ENCODE results near the gene CDH18.
"Not testable (repeated sequence)": the region's sequence is repeated elsewhere in the genome, so short reads cannot be mapped to it uniquely, and the experiment has no call there.

CDH18 gene

DNA sequence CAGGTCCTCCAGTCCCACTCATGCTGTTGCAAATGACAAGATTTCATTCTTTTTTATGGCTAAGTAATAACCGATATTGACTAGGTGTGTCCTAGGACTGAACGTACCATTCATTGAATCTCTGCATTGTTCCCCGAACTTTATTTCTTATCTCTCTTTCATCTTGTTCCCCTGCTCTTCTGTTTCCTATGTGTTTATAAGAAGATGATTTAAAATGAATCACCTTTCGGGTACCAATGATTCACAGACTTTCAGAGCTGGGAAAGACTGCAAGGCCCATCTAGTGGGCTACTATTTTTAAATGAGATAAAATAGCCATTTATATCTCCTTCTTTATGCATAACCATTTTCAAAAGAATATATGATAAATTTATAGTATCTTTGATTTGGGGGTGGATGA lies 133.0 kb downstream of the CDH18 start:
- DNase-seq: no peak

DNA sequence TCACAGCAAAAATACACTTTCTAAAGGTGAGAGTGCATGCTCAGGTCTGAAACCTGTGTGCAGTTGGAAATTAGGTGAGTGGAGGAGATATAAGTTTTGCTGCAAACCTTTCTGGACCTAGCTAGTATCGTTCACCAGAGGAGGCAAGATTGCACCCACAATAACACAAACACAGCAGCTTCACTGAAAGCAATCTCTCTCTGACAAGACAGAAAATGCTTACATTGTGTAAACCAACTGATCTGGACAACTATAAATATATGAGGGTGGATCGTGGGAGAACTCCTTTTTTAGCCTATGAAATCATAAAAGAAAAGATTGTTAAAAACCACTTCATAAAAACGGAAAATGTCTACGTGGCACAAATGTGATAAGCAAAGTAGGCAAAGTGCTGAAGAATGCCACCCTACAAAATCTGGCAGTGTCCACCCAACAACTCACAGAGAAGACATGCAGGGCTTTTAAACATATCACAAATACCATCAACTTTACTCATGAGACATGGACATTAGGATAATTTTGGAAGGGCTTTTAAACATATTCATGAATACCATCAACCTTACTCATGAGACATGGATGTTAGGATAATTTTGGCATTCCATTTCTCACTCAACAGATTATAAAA lies 134.3 kb downstream of the CDH18 start:
- DNase-seq: no peak

DNA sequence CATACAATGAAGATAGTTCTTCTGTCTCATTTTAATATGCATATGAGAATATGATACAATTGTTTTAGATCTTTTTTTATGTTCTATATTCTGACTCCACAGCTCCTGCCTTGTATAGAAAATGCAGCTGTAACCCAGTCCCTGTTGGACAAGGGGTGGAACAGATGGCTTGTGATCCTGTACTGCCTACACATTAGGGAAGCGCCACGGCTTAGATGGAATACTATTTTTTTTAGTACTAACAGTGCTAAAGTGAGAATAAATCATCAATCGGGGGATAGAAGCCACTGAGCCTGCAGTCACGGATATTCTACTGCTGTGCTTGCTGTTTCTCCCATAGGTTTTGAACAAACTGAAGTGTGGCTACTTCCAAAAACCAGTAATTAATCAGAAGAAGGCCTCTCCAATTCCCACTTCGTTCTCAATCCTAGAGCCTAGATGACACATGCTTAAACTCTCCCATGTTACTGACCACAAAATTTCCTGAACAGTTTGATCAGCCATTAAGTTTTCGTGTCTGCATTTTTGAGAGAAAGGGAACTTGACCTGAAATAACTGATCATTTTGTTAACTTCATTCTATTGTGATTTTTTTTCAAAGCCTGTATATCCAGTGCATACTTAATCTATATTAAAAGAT lies 150.3 kb downstream of the CDH18 start:
- DNase-seq: no peak

- DNase-seq: no peak
Measured at GRCh38 chr5:19835442-19835841, 152.6 kb downstream of the CDH18 start.

DNA sequence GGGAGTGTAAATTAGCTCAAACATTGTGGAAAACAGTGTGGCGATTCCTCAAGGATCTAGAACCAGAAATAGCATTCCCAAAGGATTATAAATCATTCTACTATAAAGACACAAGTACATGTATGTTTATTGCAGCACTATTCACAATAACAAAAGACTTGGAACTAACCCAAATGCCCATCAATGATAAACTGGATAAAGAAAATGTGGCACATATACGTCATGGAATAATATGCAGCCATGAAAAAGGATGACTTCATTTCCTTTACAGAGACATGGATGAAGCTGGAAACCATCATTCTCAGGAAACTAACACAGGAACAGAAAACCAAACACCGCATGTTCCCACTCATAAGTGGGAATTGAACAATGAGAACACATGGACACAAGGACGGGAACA lies 175.3 kb downstream of the CDH18 start:
- not testable (repeated sequence) for DNase-seq

GRCh38 chr5:19806756-19807155 lies 181.2 kb downstream of the CDH18 start:
- DNase-seq: no peak

GRCh38 chr5:19802686-19803085 lies 185.3 kb downstream of the CDH18 start:
- DNase-seq: no peak

DNA sequence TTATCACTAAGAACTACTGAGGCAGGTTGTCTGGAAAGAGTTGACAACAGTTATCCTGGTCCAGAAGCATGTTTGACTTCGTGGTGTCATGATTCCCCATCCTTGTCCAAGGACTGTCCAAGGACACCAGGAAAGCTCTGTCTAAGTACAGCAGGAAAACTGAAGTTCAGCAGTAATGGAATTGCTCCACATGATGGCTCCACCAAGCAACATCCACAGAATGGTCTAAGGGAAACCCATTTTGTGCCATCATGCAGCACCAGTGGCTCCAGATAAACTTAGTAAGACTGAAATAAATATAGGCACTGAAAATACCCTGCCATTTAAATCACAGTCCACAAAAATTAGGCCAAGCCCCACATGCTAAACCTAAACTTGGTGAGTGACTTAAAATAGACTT lies 192.8 kb downstream of the CDH18 start:
- no peak for DNase-seq

GRCh38 chr5:19790829-19791466 lies 197.1 kb downstream of the CDH18 start:
- DNase-seq: no peak

GRCh38 chr5:19782566-19782965 lies 205.4 kb downstream of the CDH18 start:
- DNase-seq: no peak

DNA sequence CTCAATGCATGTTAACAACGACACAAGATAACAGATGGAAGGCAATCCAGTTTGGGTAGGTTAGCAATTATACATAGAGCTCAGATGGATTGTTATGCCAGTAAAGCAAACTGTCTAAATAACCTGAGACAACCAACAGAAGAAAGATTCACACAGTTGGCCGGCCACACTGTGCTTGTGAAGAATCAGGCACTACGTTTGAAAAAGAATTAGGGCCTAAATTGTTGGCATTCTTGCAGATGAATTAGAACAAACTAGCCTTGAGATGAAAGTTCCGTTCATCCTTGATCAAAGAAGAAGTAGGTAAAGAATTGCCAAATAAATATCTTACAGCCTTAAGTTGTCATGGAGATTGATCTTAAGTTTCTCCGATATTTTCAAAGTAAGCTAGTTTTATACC lies 210.6 kb downstream of the CDH18 start:
- DNase-seq: no peak

DNA sequence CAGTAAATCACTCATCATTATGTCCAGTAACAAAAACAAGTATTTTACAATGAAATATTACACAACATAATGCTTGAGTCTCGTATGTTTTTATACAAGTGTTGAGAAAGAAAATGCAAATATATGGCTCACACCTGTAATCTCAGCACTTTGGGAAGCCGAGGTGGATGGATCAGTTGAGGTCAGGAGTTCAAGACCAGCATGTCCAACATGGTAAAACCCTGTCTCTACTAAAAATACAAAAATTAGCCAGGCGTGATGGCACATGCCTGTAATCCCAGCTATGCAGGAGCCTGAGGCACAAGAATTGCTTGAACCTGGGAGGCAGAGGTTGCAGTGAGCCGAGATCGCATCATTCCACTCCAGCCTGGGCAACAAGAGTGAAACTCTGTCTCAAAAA lies 211.1 kb downstream of the CDH18 start:
- DNase-seq: not testable (repeated sequence)

GRCh38 chr5:19771174-19771835 lies 216.7 kb downstream of the CDH18 start:
- DNase-seq: no peak

DNA sequence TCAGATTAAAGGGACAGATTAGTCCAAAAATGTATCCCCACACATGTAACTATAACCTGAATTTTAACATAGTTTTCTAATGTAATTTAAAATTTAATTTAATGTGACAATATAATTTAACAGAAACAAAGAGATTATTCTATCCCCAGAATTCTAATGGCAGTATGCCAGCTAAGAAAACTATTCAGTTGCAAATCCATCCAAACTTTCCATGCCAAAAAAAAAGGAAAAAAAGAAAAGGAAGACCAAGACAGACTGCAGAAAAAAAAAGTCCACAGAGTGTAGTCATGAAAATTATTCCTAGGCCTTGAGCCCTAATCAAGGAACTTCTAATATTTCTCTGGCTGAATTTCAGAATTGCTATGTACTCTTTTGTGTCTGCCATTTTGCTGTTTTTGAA lies 217.6 kb downstream of the CDH18 start:
- no peak for DNase-seq

DNA sequence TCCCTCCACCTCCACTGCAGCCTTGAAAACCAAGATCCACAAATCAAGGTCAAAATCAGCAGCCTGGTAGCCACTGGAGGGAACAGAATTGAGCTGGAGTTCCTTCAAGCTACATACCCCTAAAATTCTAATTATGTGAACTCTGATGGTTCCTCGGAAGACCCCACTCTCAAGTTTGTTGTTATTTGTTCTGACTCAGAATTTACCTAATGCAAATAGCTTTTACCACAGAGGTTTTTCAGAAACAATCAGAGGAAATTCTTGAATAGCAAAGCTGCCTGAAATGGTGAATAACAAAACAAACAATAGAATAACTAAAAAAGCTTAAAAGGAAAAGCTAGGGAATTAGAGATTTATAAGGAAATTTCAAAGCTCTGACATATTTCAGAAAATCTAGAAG lies 220.0 kb downstream of the CDH18 start:
- DNase-seq: no peak

GRCh38 chr5:19753579-19753978 lies 234.4 kb downstream of the CDH18 start:
- no peak for DNase-seq

- no peak for DNase-seq
Measured at GRCh38 chr5:19751326-19751725, 236.7 kb downstream of the CDH18 start.

- no peak for DNase-seq
Measured at GRCh38 chr5:19745247-19745646, 242.8 kb downstream of the CDH18 start.

DNA sequence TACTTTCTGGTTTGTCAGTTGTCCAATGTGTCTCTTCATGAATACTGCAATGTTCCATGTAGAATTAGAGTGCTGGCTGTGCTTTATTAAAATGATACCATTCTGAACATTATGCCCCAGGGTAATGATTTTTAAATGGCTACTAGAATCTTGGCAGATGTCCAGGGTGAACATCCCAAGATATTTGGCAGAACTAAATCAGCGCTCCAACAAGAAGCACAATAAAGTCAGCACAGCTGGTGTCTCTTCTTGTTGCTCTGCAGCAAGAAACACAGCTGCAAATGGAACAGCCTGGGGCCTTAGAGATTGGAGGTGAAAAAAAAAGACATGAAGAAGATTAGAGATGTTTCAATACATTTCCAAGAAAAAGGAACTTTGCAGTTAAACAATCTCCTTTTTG lies 248.3 kb downstream of the CDH18 start:
- no peak for DNase-seq

GRCh38 chr5:19734776-19735175 lies 253.2 kb downstream of the CDH18 start:
- DNase-seq: no peak

DNA sequence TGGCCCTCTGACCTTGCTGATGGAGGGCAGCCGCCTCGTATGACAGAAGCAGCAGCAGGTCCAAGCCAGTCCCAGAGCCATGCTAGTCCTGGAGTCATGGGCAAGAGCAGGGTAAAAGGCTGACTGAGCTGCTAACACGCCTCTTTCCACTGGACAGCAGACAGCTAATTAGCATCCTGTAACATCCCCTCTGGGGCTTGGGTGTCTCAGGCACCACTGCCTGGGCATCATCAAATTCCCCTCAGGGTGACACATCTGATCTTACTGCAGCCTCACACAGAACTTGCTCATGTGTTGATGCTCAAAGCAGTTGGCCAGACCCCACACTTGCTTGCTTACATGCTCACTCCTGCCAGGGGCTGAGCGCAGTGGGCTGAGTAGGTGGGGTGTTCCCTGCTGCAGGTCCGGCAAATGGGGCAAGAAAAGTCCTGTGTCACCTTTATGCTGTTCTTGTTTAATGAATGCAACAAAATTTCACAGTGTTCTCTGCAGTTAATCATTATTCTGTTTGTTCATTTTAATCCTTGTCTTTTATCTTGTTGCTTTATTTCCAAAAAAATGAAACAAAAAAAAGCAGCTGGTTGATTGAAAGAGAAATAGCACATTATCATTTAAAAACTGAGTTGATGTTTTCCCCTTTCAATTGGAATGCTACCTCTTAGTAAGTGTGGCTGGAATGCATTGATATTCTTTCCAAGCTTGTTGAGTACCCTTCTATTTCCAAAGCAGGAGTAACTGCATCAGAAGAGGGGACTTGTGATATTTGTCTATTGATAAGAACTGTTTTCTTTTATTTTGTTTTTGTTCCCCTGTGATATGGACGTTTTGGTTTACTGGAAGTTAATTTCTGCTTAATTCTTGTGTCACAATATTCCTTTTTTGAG lies 254.1 kb downstream of the CDH18 start:
- DNase-seq: no peak

- no peak for DNase-seq
Measured at GRCh38 chr5:19728571-19728970, 259.4 kb downstream of the CDH18 start.

DNA sequence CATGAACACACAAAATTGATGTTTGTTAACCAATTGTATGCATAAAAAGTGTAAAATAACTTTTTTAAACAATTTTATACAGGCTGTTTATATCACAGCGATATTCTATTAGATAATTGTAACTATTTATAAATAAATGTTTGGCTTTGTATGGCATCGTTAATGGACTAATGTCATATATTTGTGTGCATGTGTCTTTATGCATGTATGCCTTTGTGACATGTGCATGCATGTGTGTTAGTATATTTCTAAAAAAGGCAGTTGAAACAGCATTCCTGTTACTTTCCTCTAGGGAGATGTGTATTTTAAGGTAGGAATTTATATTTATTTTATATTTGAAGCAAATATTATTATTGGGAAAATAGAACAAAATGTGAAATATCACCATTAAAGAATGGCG lies 268.9 kb downstream of the CDH18 start:
- no peak for DNase-seq
